Large intestine (tissue), 3 donors: ENCODE data around the gene ANXA4. TPM values are rescaled to one million over a fixed set of nuclear protein-coding genes. Genes with fewer than 3 reads are reported as not detected.
"Not testable (repeated sequence)": the region's sequence is repeated elsewhere in the genome, so short reads cannot be mapped to it uniquely, and the experiment has no call there.

Source experiments
- DNase-seq, 2 donors: peaks; one replicate each; pipeline versions ENCODE4 v3.0.0 to v3.0.0-alpha.2; 2013
- H3K27ac ChIP-seq: one replicate; pipeline ENCODE4 v1.5.1; 2013; ENCODE audit warnings: low read length
- H3K27me3 ChIP-seq: 2 replicates; pipeline ENCODE4 v1.6.1; 2013; ENCODE audit warnings: low read length; ENCODE audit not compliant: control insufficient read depth, insufficient read depth
- H3K36me3 ChIP-seq: 2 replicates; pipeline ENCODE4 v1.6.1; 2013; ENCODE audit warnings: low read length; ENCODE audit not compliant: control insufficient read depth, insufficient read depth
- H3K4me1 ChIP-seq: one replicate; pipeline ENCODE4 v1.6.1; 2013; ENCODE audit warnings: low read length; ENCODE audit not compliant: control insufficient read depth, insufficient read depth
- H3K4me3 ChIP-seq: one replicate; pipeline ENCODE4 v1.5.1; 2013; ENCODE audit warnings: low read length
- H3K9me3 ChIP-seq: one replicate; pipeline ENCODE4 v1.6.1; 2013; ENCODE audit warnings: mild to moderate bottlenecking, low read depth, low read length, moderate library complexity; ENCODE audit not compliant: control insufficient read depth
- WGBS: methylation state at CpG from one replicate; pipeline ENCODE4 v1.1.5; 2013; ENCODE audit warnings: low lambda C conversion rate; ENCODE audit not compliant: insufficient coverage; 5-methylcytosine and 5-hydroxymethylcytosine counted together
- polyA plus RNA-seq: library from polyadenylated mRNA; unstranded; fragments of 120-200 nt; gene quantifications from one replicate; pipeline ENCODE4 v1.2.1, GENCODE V29; 2013

The ANXA4 gene
- polyA plus RNA-seq, 1 donor: 540 TPM

- H3K27ac ChIP-seq: peak overlapping the region; percentile 84
- H3K9me3 ChIP-seq: no peaks in the 10 kb centered on the region
- peak overlapping the region; percentile 90 for H3K4me3 ChIP-seq
- H3K36me3 ChIP-seq: peaks cover 3% of the 10 kb centered on the region
- H3K4me1 ChIP-seq: peaks cover 13% of the 10 kb centered on the region
- H3K27me3 ChIP-seq: no peaks in the 10 kb centered on the region
- no CpG with 5 or more reads among the region's 7 CpGs for WGBS
- DNase-seq: no peak
These were observed 87.0 kb downstream of the ANXA4 start for GRCh38 chr2:69828938-69829255.

GRCh38 chr2:69829256-69830044 lies 87.5 kb downstream of the ANXA4 start, which contains the start of gene GMCL1:
TSS of gene GMCL1 (plus strand) at chr2:69829660. CDS start at chr2:69829893, 233 bp downstream.
- no CpG with 5 or more reads among the region's 74 CpGs for WGBS
- no peaks in the 10 kb centered on the region for H3K36me3 ChIP-seq
- peak; percentile 98 to 99 for DNase-seq
- H3K4me1 ChIP-seq: peaks cover 13% of the 10 kb centered on the region
- H3K27me3 ChIP-seq: no peaks in the 10 kb centered on the region
- no peaks in the 10 kb centered on the region for H3K9me3 ChIP-seq
- peak within 1 kb of the TSS; percentile 84 for H3K27ac ChIP-seq
- H3K4me3 ChIP-seq: peak within 1 kb of the TSS; percentile 90

- no peaks in the 10 kb centered on the region for H3K36me3 ChIP-seq
- H3K9me3 ChIP-seq: no peaks in the 10 kb centered on the region
- peak overlapping the region; percentile 84 for H3K27ac ChIP-seq
- peaks cover 13% of the 10 kb centered on the region for H3K4me1 ChIP-seq
- no CpG with 5 or more reads among the region's 45 CpGs for WGBS
- H3K27me3 ChIP-seq: no peaks in the 10 kb centered on the region
- peak overlapping the region; percentile 90 for H3K4me3 ChIP-seq
- DNase-seq: peak; percentile 37 to 78
These were observed 88.3 kb downstream of the ANXA4 start for GRCh38 chr2:69830045-69830905.

- peaks cover 13% of the 10 kb centered on the region for H3K4me1 ChIP-seq
- not testable (repeated sequence) for DNase-seq, H3K36me3 ChIP-seq, H3K27me3 ChIP-seq, H3K9me3 ChIP-seq
- peak overlapping the region; percentile 90 for H3K4me3 ChIP-seq
- WGBS: no CpG with 5 or more reads among the region's 13 CpGs
- H3K27ac ChIP-seq: peak overlapping the region; percentile 84
These were observed 88.9 kb downstream of the ANXA4 start for GRCh38 chr2:69830906-69831241.

GRCh38 chr2:69831354-69831905 lies 89.5 kb downstream of the ANXA4 start:
- H3K27ac ChIP-seq: no peak overlapping the region
- no peak overlapping the region for H3K4me3 ChIP-seq
- no CpG with 5 or more reads among the region's 6 CpGs for WGBS
- H3K4me1 ChIP-seq: peaks cover 13% of the 10 kb centered on the region
- H3K9me3 ChIP-seq: no peaks in the 10 kb centered on the region
- H3K27me3 ChIP-seq: no peaks in the 10 kb centered on the region
- H3K36me3 ChIP-seq: peaks cover 2% of the 10 kb centered on the region
- DNase-seq: no peak

GRCh38 chr2:69833752-69834151 lies 91.8 kb downstream of the ANXA4 start:
- H3K4me3 ChIP-seq: no peak overlapping the region
- H3K36me3 ChIP-seq: peaks cover 2% of the 10 kb centered on the region
- WGBS: no CpG with 5 or more reads among the region's 3 CpGs
- no peak overlapping the region for H3K27ac ChIP-seq
- DNase-seq: no peak
- H3K27me3 ChIP-seq: no peaks in the 10 kb centered on the region
- H3K9me3 ChIP-seq: no peaks in the 10 kb centered on the region
- peaks cover 7% of the 10 kb centered on the region for H3K4me1 ChIP-seq

GRCh38 chr2:69835666-69836065 lies 93.7 kb downstream of the ANXA4 start:
- Histone ChIP-seq H3K4me1 (peaks cover 7% of the 10 kb centered on the region), H3K36me3 (peaks cover 10% of the 10 kb centered on the region), H3K9me3 (no peaks in the 10 kb centered on the region), H3K4me3 (no peak overlapping the region), H3K27ac (no peak overlapping the region), H3K27me3 (no peaks in the 10 kb centered on the region)
- no CpG with 5 or more reads among the region's 2 CpGs for WGBS
- DNase-seq: no peak

GRCh38 chr2:69836316-69836715 lies 94.4 kb downstream of the ANXA4 start:
- Histone ChIP-seq H3K9me3 (no peaks in the 10 kb centered on the region), H3K4me1 (peaks cover 5% of the 10 kb centered on the region), H3K27me3 (no peaks in the 10 kb centered on the region), H3K36me3 (peaks cover 13% of the 10 kb centered on the region), H3K27ac (no peak overlapping the region), H3K4me3 (no peak overlapping the region)
- DNase-seq: no peak
- whole genome bisulfite sequencing: 80% methylated on average over 1 of the region's 5 CpGs

- no peaks in the 10 kb centered on the region for H3K27me3 ChIP-seq
- WGBS: 94% methylated on average over 2 of the region's 2 CpGs
- H3K4me3 ChIP-seq: no peak overlapping the region
- no peak for DNase-seq
- peaks cover 2% of the 10 kb centered on the region for H3K4me1 ChIP-seq
- no peak overlapping the region for H3K27ac ChIP-seq
- no peaks in the 10 kb centered on the region for H3K9me3 ChIP-seq
- peaks cover 18% of the 10 kb centered on the region for H3K36me3 ChIP-seq
These were observed 95.6 kb downstream of the ANXA4 start for GRCh38 chr2:69837533-69837932.

GRCh38 chr2:69843993-69844392 lies 102.1 kb downstream of the ANXA4 start:
- no peak for DNase-seq
- no peaks in the 10 kb centered on the region for H3K4me1 ChIP-seq
- no peaks in the 10 kb centered on the region for H3K27me3 ChIP-seq
- H3K9me3 ChIP-seq: no peaks in the 10 kb centered on the region
- H3K4me3 ChIP-seq: no peak overlapping the region
- no peak overlapping the region for H3K27ac ChIP-seq
- H3K36me3 ChIP-seq: peaks cover 43% of the 10 kb centered on the region
